NT2/D1 (cell line): Measurements from ENCODE around the gene KMT2B.

Source experiments
- SUZ12 ChIP-seq: IDR thresholded peaks from 2 replicates; pipeline ENCODE4 v1.6.1; 2011; ENCODE audit not compliant: insufficient read length, insufficient read depth; ENCODE audit errors: extremely low read depth
- YY1 ChIP-seq: IDR thresholded peaks from 2 replicates; pipeline ENCODE4 v1.6.1; 2011; ENCODE audit not compliant: insufficient read length, insufficient read depth
- ZNF274 ChIP-seq: IDR thresholded peaks from 2 replicates; pipeline ENCODE4 v1.6.1; 2011; ENCODE audit warnings: mild to moderate bottlenecking, low read depth, low read length

GRCh38 chr19:35753634-35754369, 36.0 kb downstream of the KMT2B start:
- TF ChIP-seq SUZ12 = no peak
- no peak for TF ChIP-seq ZNF274
- no peak for TF ChIP-seq YY1
